ENCODE data around the gene WEE2. TPM values are rescaled to one million over a fixed set of nuclear protein-coding genes. Genes with fewer than 3 reads are reported as not detected.
A peak's percentile ranks its signal among the peaks of the same experiment; 100 is the strongest.
"Not testable (repeated sequence)": the region's sequence is repeated elsewhere in the genome, so short reads cannot be mapped to it uniquely, and the experiment has no call there.

WEE2 gene
- total and polyA plus RNA-seq, 4 experiments from 2014 or later = not detected

DNA sequence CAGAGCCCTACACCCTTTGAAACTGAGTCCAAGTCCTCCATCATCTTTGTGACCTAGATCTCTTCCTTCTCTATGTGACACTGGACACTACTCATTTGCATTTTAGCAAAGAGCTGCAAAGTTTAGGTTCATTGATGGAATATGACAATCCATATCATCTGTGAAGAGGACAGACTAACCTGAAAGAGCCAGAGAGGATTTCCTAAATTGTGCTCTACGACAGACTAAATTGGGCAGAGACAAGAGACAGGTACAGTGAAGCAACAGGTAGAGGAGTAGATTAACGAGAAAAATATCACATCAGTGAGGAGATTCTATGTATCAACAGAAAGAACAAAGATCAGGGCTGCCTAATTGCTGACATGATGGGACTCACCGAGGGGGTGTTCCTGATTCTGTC lies 55.6 kb downstream of the WEE2 start, which contains the start of gene TAS2R3:
Gene TAS2R3 (plus strand): TSS at position 301 of the 400 bp plus-strand sequence. CDS start 62 bp downstream, at position 363.
- Mint-ChIP-seq H3K36me3 (peaks cover 66 to 72% of the 10 kb centered on the region in 2 donors), H3K4me1 (peaks cover 3 to 10% (median 5%) of the 10 kb centered on the region in 4 donors), H3K27ac (peak within 1 kb of the TSS in 4 of 7 donors; percentile 10 to 51 (median 20)), H3K9me3 (peaks cover 0 to 3% (median 0%) of the 10 kb centered on the region in 8 donors), H3K4me3 (no peak within 1 kb of the TSS), H3K27me3 (no peaks in the 10 kb centered on the region)
- Histone ChIP-seq H3K27me3 (ENCODE audit: insufficient read depth, low read length) (no peaks in the 10 kb centered on the region), H3K4me3 (ENCODE audit: low read length in 2 of 2) (no peak within 1 kb of the TSS), H3K27ac (ENCODE audit: low read depth, low read length) (no peak within 1 kb of the TSS), H3K9me3 (ENCODE audit: control insufficient read depth in 1 of 2, low read length in 2 of 2) (no peaks in the 10 kb centered on the region), H3K4me1 (ENCODE audit: insufficient read depth, low read length) (no peaks in the 10 kb centered on the region), H3K36me3 (ENCODE audit: insufficient read depth, low read length) (peaks cover 16% of the 10 kb centered on the region)
- ChIA-PET CTCF (ENCODE audit: partially characterized antibody) (no interaction called here), POLR2A (ENCODE audit: partially characterized antibody) (interaction anchor here (1.6 kb wide), 1 partner anchor 26 kb away, joined by 3 read pairs; the partner anchor contains the start of gene SSBP1)
- intact Hi-C loops (cut with micrococcal nuclease) = no loop called here
- DNase-seq = no peak

DNA sequence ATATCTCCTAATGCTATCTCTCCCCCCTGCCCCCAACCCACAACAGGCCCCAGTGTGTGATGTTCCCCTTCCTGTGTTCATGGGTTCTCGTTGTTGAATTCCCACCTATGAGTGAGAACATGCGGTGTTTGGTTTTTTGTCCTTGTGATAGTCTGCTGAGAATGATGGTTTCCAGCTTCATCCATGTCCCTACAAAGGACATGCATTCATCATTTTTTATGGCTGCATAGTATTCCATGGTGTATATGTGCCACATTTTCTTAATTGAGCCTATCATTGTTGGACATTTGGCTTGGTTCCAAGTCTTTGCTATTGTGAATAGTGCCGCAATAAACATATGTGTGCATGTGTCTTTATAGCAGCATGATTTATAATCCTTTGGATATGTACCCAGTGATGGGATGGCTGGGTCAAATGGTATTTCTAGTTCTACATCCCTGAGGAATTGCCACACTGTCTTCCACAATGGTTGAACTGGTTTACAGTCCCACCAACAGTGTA lies 62.0 kb downstream of the WEE2 start:
- CTCF ChIA-PET (ENCODE audit: partially characterized antibody) = interaction anchor here (1.8 kb wide), 1 partner anchor 14 kb away, joined by 6 read pairs; no protein-coding TSS in a partner anchor
- H3K36me3 ChIP-seq (ENCODE audit: insufficient read depth, low read length); H3K4me1 Mint-ChIP-seq; H3K9me3 ChIP-seq (ENCODE audit: control insufficient read depth in 1 of 2, low read length in 2 of 2); POLR2A ChIA-PET (ENCODE audit: partially characterized antibody); H3K4me3 Mint-ChIP-seq; H3K9me3 Mint-ChIP-seq; H3K27me3 Mint-ChIP-seq; H3K4me1 ChIP-seq (ENCODE audit: insufficient read depth, low read length); H3K4me3 ChIP-seq (ENCODE audit: low read length in 2 of 2); DNase-seq; intact Hi-C loops (cut with micrococcal nuclease); H3K27ac ChIP-seq (ENCODE audit: low read depth, low read length); H3K27ac Mint-ChIP-seq; H3K27me3 ChIP-seq (ENCODE audit: insufficient read depth, low read length): not testable (repeated sequence)
- peaks cover 42 to 55% of the 10 kb centered on the region in 2 donors for H3K36me3 Mint-ChIP-seq

GRCh38 chr7:141776374-141776773 lies 68.2 kb downstream of the WEE2 start, which contains the start of gene TAS2R4:
Gene TAS2R4, plus strand, starts transcription at chr7:141776674. Its CDS starts 1,815 bp downstream, at chr7:141778489.
- H3K4me3 ChIP-seq (ENCODE audit: low read length in 2 of 2) = no peak within 1 kb of the TSS
- H3K27ac Mint-ChIP-seq = no peak within 1 kb of the TSS
- no peak within 1 kb of the TSS for H3K4me3 Mint-ChIP-seq
- H3K27ac ChIP-seq (ENCODE audit: low read depth, low read length) = no peak within 1 kb of the TSS
- no peaks in the 10 kb centered on the region for H3K9me3 ChIP-seq (ENCODE audit: control insufficient read depth in 1 of 2, low read length in 2 of 2)
- H3K27me3 Mint-ChIP-seq = no peaks in the 10 kb centered on the region
- peaks cover 5% of the 10 kb centered on the region for H3K36me3 ChIP-seq (ENCODE audit: insufficient read depth, low read length)
- peaks cover 0 to 4% (median 0%) of the 10 kb centered on the region in 8 donors for H3K9me3 Mint-ChIP-seq
- ChIA-PET CTCF (ENCODE audit: partially characterized antibody) (interaction anchor here (1.6 kb wide), 1 partner anchor 9 kb away, joined by 11 read pairs; no protein-coding TSS in a partner anchor), POLR2A (ENCODE audit: partially characterized antibody) (no interaction called here)
- H3K27me3 ChIP-seq (ENCODE audit: insufficient read depth, low read length) = no peaks in the 10 kb centered on the region
- H3K4me1 Mint-ChIP-seq = peaks cover 0 to 8% (median 2%) of the 10 kb centered on the region in 4 donors
- intact Hi-C loops (cut with micrococcal nuclease) = no loop called here
- no peak for DNase-seq
- peaks cover 50 to 51% of the 10 kb centered on the region in 2 donors for H3K36me3 Mint-ChIP-seq
- no peaks in the 10 kb centered on the region for H3K4me1 ChIP-seq (ENCODE audit: insufficient read depth, low read length)

Other genes with a start within 250 kb of the WEE2 start
- gene AGK, start 156.9 kb upstream of the WEE2 start, total RNA-seq = 10 to 100 TPM; 28.1 to 30.0 TPM
- 10 to 100 TPM; 28.5 to 33.8 TPM for gene AGK, start 156.9 kb upstream of the WEE2 start, polyA plus RNA-seq
- 10 to 100 TPM; 62.5 to 62.9 TPM for gene DENND11, start 6.2 kb upstream of the WEE2 start, total RNA-seq
- 10 to 100 TPM in 1 of 2 donors, 1 to 10 TPM in 1; 5.0 to 14.8 TPM for gene DENND11, start 6.2 kb upstream of the WEE2 start, polyA plus RNA-seq
- gene SSBP1, start 30.0 kb downstream of the WEE2 start, total RNA-seq = 10 to 100 TPM; 88.2 to 91.2 TPM
- gene SSBP1, start 30.0 kb downstream of the WEE2 start, polyA plus RNA-seq = 100 to 1,000 TPM; 314 to 366 TPM
- gene TAS2R3, start 55.7 kb downstream of the WEE2 start, total RNA-seq = 1 to 10 TPM; 5.6 to 8.0 TPM
- gene TAS2R3, start 55.7 kb downstream of the WEE2 start, polyA plus RNA-seq = not detected
- gene TAS2R4, start 68.3 kb downstream of the WEE2 start, total RNA-seq = 1 to 10 TPM; 3.9 to 5.4 TPM
- gene TAS2R4, start 68.3 kb downstream of the WEE2 start, polyA plus RNA-seq = under 1 TPM in 1 of 2 donors, not detected in 1; 0.07 TPM
- gene TAS2R5, start 81.9 kb downstream of the WEE2 start, total RNA-seq = 1 to 10 TPM; 4.9 to 5.1 TPM
- under 1 TPM; 0.33 to 0.52 TPM for gene TAS2R5, start 81.9 kb downstream of the WEE2 start, polyA plus RNA-seq
- not detected for gene PRSS37, start 133.1 kb downstream of the WEE2 start, total RNA-seq
- gene PRSS37, start 133.1 kb downstream of the WEE2 start, polyA plus RNA-seq = under 1 TPM in 1 of 2 donors, not detected in 1; 0.16 TPM
- gene OR9A4, start 208.0 kb downstream of the WEE2 start, total RNA-seq = not detected
- gene OR9A4, start 208.0 kb downstream of the WEE2 start, polyA plus RNA-seq = not detected
- gene CLEC5A, start 238.6 kb downstream of the WEE2 start, total RNA-seq = under 1 TPM; 0.84 to 0.94 TPM
- not detected for gene CLEC5A, start 238.6 kb downstream of the WEE2 start, polyA plus RNA-seq

Data from CD4-positive, alpha-beta memory T cell (primary cell).